ENCODE data around the gene PBX3. TPM values are rescaled to one million over a fixed set of nuclear protein-coding genes. Genes with fewer than 3 reads are reported as not detected.
"Not testable (repeated sequence)": the region's sequence is repeated elsewhere in the genome, so short reads cannot be mapped to it uniquely, and the experiment has no call there.

The PBX3 gene
- total and polyA plus RNA-seq, 3 donors from 2014 or later, result 21.0 to 56.1 (median 48.0) TPM

DNA sequence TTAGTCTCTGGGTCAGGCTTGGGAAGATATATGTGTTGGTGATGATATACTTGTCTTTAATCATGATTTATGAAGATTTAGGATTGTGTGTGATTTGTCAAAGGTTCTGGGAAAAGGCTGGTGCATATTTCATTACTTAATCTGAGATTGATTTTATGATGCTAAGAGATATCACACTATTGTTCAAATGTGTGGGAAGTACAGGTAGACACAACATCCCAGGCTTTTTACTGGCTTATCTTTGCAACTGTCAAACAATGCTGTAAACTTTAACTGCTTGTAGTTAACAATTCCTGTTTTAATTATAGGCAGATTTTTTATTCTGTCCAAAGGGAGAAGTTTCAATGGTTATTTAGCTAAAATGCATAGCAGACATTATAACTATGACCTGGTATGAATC lies 23.9 kb downstream of the PBX3 start:
- Histone ChIP-seq H3K27ac (no peak overlapping the region), H3K27me3 (no peaks in the 10 kb centered on the region), H3K4me3 (no peak overlapping the region), H3K4me1 (no peaks in the 10 kb centered on the region), H3K36me3 (ENCODE audit: low read depth, missing control alignments) (no peaks in the 10 kb centered on the region), H3K9me3 (no peaks in the 10 kb centered on the region)
- intact Hi-C loops (cut with DNase I; ENCODE audit: low total_unique reads), result no loop called here
- no peak for TF ChIP-seq POLR2A (IDR thresholded peaks at IDR 0.05)
- TF ChIP-seq, protein P1, sequence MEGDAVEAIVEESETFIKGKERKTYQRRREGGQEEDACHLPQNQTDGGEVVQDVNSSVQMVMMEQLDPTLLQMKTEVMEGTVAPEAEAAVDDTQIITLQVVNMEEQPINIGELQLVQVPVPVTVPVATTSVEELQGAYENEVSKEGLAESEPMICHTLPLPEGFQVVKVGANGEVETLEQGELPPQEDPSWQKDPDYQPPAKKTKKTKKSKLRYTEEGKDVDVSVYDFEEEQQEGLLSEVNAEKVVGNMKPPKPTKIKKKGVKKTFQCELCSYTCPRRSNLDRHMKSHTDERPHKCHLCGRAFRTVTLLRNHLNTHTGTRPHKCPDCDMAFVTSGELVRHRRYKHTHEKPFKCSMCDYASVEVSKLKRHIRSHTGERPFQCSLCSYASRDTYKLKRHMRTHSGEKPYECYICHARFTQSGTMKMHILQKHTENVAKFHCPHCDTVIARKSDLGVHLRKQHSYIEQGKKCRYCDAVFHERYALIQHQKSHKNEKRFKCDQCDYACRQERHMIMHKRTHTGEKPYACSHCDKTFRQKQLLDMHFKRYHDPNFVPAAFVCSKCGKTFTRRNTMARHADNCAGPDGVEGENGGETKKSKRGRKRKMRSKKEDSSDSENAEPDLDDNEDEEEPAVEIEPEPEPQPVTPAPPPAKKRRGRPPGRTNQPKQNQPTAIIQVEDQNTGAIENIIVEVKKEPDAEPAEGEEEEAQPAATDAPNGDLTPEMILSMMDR (IDR thresholded peaks at IDR 0.05), result no peak
- no peak for DNase-seq

DNA sequence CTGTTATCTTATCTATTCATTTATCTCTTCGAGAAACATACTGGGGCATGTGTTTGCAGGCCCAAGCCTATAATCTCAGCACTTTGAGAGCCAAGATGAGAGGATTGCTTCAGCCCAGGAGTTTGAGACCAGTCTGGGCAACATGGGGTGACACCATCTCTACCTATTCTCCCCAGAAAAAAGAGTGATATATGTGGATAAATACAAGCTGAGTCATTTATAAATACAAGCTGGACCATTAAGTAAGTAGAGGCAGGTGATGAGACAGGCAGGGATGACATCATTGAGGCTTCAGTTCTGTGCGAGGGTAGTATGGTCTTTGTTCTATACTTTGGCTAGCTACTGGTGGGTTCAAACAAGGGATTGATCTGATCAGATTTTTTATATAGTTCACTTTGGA lies 25.6 kb downstream of the PBX3 start:
- intact Hi-C loops (cut with DNase I; ENCODE audit: low total_unique reads), result no loop called here
- TF ChIP-seq, protein P1 (IDR thresholded peaks at IDR 0.05), result no peak
- TF ChIP-seq POLR2A (IDR thresholded peaks at IDR 0.05), result no peak
- 84 to 86% methylated on average over 2 of the region's 2 CpGs for WGBS, 2 donors

DNA sequence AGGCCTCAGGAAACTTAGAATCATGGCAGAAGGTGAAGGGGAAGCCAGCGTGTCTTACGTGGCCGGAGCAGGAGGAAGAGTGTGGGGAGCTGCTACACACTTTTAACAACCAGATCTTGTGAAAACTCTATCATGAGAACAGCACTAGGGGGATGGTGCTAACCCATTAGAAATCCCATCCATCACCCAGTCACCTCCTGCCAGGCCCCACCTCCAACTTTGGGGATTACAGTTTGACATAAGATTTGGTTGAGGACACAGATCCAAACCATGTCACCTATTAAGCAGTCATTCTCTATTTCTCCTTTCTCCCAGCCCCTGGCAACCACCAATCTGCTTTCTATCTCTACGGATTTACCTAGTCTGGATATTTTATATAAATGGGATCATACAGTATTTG lies 26.9 kb downstream of the PBX3 start:
- WGBS, 2 donors, result 87 to 89% methylated on average over 4 of the region's 4 CpGs
- H3K36me3 ChIP-seq (ENCODE audit: low read depth, missing control alignments), result no peaks in the 10 kb centered on the region
- no peaks in the 10 kb centered on the region for H3K27me3 ChIP-seq
- H3K9me3 ChIP-seq, result no peaks in the 10 kb centered on the region
- TF ChIP-seq, protein P1 (IDR thresholded peaks at IDR 0.05), result no peak
- no peak for TF ChIP-seq POLR2A (IDR thresholded peaks at IDR 0.05)
- no peaks in the 10 kb centered on the region for H3K4me1 ChIP-seq
- no peak overlapping the region for H3K4me3 ChIP-seq
- intact Hi-C loops (cut with DNase I; ENCODE audit: low total_unique reads), result no loop called here
- H3K27ac ChIP-seq, result no peak overlapping the region
- DNase-seq, result no peak

More for the DNA sequence above, 25.6 kb downstream of the PBX3 start:
- Histone ChIP-seq H3K9me3 (no peaks in the 10 kb centered on the region), H3K27me3 (no peaks in the 10 kb centered on the region), H3K4me1 (no peaks in the 10 kb centered on the region), H3K4me3 (no peak overlapping the region), H3K36me3 (ENCODE audit: low read depth, missing control alignments) (no peaks in the 10 kb centered on the region), H3K27ac (no peak overlapping the region)
- no peak for DNase-seq

DNA sequence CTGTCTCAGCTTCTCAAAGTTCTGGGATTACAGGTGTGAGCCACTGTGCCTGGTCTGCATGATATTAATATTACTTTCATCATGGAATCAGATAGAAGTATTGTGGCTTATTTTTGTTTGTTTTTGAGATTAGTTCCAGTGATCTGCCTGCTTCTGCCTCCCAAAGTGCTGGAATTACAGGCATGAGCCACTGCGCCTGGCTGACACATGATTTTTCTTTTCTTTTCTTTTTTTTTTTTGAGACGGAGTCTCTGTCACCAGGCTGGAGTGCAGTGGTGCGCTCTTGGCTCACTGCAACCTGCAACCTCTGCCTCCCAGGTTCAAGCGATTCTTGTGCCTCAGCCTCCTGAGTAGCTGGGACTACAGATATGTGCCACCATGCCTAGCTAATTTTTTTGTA lies 29.6 kb downstream of the PBX3 start:
- H3K27me3 ChIP-seq; H3K4me3 ChIP-seq; intact Hi-C loops (cut with DNase I; ENCODE audit: low total_unique reads); H3K4me1 ChIP-seq; H3K27ac ChIP-seq; H3K36me3 ChIP-seq (ENCODE audit: low read depth, missing control alignments); H3K9me3 ChIP-seq; DNase-seq: not testable (repeated sequence)
- WGBS, 2 donors, result 90 to 94% methylated on average over 4 of the region's 4 CpGs

DNA sequence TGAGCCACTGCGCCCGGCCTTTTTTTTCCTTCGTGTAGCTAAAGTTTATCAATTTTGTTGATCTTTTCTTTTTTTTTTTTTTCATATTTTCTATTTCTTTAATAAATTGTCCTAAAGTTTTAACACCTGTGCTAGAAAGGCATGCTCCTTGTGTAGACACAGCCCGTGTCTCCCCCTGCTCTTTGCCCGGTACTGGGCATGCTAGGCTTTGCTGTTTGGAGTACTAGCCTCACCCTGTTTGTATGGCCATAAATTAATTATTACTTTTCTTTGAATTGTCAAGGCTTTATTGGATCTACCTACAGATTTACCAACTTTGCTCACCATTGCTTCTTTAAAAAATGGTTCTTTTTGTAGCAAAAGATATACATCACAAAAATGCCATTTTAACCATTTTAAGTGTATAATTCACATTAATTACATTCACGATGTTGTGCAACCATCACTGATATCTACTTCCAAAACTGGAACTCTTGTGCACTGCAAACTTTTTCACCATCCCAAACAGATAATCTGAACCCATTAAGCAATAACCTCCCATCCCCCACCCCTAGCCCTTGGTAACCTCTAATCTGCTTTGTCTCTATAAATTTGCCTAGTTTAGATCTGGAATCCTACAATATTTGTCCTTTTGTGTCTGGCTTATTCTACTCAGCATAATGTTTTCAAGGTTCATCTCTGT lies 31.5 kb downstream of the PBX3 start:
- DNase-seq; H3K36me3 ChIP-seq (ENCODE audit: low read depth, missing control alignments); H3K27ac ChIP-seq; H3K4me3 ChIP-seq; H3K4me1 ChIP-seq; H3K27me3 ChIP-seq; intact Hi-C loops (cut with DNase I; ENCODE audit: low total_unique reads); H3K9me3 ChIP-seq: not testable (repeated sequence)
- 96% methylated on average over 5 of the region's 6 CpGs for WGBS, 2 donors

DNA sequence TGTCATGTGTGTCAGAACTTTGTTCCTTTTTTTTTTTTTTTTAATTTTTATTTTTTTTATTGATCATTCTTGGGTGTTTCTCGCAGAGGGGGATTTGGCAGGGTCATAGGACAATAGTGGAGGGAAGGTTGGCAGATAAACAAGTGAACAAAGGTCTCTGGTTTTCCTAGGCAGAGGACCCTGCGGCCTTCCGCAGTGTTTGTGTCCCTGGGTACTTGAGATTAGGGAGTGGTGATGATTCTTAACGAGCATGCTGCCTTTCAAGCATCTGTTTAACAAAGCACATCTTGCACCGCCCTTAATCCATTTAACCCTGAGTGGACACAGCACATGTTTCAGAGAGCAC lies 32.0 kb downstream of the PBX3 start:
- H3K4me1 ChIP-seq, result not testable (repeated sequence)

More for the DNA sequence above, 32.0 kb downstream of the PBX3 start:
- H3K36me3 ChIP-seq (ENCODE audit: low read depth, missing control alignments); H3K9me3 ChIP-seq; H3K27ac ChIP-seq; intact Hi-C loops (cut with DNase I; ENCODE audit: low total_unique reads); H3K4me3 ChIP-seq; H3K27me3 ChIP-seq; DNase-seq: not testable (repeated sequence)
- 83% methylated on average over 1 of the region's 5 CpGs; no CpG with 5 or more reads in 1 of the 2 donors for WGBS, 2 donors
